ENCODE results near the gene CBX5. TPM values are rescaled to one million over a fixed set of nuclear protein-coding genes. Genes with fewer than 3 reads are reported as not detected.

CBX5 gene
- total and polyA plus RNA-seq, 9 of the 15 experiments (the other 6 are each of a cell fraction or from before 2014, with no cell fraction given), result 32.6 to 102 (median 59.2) TPM

DNA sequence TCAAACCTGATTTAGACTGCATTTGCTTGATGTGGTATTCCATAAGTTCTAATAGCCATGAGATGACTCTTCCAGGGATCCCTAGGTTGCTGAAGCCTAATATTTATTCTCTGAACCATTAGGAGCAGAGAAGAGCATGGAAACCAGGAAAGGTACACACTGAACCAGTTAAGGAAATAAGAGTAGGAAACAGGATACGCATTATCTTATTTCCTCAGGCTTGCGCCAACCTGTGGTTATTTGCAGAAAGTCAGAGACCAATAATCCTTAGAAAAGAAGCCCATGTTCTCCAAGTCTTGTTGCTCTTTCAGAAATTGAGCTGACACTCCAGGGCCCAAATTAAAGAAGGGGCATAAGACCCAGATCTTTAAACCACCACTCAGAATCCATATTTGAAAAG, 49.4 kb downstream of the CBX5 start:
- POLR2A ChIA-PET, result interaction anchor here (0.7 to 1.3 kb wide), 2 partner anchors 11 to 51 kb away, joined by 3 to 4 read pairs; no protein-coding TSS in a partner anchor
- no peak for DNase-seq (ENCODE audit: extremely low read depth in 1 of 4, low spot score in 3 of 4)
- no peak overlapping the region for H2AFZ ChIP-seq (ENCODE audit: low read depth, low read length)
- H3K9me1 ChIP-seq (ENCODE audit: control insufficient read depth, insufficient read depth, low read length), result no peaks in the 10 kb centered on the region
- intact Hi-C loops (cut with micrococcal nuclease), result no loop called here
- no peak for TF ChIP-seq LCOR (CRISPR knock-in tag; IDR thresholded peaks at IDR 0.05)
- no peak for TF ChIP-seq ZNF143 (CRISPR knock-in tag; IDR thresholded peaks at IDR 0.05)
- no peak for TF ChIP-seq ZSCAN29 (IDR thresholded peaks at IDR 0.05)
- TF ChIP-seq ETV6 (IDR thresholded peaks at IDR 0.05; ENCODE audit: borderline replicate concordance in 1 of 2, low read depth in 2 of 2, low read length in 1 of 2), result peak in 1 of 2 experiments; percentile 63; a peak in 1 of 4 replicates
- TF ChIP-seq ETV6 (CRISPR knock-in tag; IDR thresholded peaks at IDR 0.05; ENCODE audit: borderline replicate concordance), result no peak
- TF ChIP-seq, protein P1, sequence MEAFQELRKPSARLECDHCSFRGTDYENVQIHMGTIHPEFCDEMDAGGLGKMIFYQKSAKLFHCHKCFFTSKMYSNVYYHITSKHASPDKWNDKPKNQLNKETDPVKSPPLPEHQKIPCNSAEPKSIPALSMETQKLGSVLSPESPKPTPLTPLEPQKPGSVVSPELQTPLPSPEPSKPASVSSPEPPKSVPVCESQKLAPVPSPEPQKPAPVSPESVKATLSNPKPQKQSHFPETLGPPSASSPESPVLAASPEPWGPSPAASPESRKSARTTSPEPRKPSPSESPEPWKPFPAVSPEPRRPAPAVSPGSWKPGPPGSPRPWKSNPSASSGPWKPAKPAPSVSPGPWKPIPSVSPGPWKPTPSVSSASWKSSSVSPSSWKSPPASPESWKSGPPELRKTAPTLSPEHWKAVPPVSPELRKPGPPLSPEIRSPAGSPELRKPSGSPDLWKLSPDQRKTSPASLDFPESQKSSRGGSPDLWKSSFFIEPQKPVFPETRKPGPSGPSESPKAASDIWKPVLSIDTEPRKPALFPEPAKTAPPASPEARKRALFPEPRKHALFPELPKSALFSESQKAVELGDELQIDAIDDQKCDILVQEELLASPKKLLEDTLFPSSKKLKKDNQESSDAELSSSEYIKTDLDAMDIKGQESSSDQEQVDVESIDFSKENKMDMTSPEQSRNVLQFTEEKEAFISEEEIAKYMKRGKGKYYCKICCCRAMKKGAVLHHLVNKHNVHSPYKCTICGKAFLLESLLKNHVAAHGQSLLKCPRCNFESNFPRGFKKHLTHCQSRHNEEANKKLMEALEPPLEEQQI (IDR thresholded peaks at IDR 0.05), result no peak
- TF ChIP-seq, protein P2, sequence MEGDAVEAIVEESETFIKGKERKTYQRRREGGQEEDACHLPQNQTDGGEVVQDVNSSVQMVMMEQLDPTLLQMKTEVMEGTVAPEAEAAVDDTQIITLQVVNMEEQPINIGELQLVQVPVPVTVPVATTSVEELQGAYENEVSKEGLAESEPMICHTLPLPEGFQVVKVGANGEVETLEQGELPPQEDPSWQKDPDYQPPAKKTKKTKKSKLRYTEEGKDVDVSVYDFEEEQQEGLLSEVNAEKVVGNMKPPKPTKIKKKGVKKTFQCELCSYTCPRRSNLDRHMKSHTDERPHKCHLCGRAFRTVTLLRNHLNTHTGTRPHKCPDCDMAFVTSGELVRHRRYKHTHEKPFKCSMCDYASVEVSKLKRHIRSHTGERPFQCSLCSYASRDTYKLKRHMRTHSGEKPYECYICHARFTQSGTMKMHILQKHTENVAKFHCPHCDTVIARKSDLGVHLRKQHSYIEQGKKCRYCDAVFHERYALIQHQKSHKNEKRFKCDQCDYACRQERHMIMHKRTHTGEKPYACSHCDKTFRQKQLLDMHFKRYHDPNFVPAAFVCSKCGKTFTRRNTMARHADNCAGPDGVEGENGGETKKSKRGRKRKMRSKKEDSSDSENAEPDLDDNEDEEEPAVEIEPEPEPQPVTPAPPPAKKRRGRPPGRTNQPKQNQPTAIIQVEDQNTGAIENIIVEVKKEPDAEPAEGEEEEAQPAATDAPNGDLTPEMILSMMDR (IDR thresholded peaks at IDR 0.05 in 2 of 3, conservative IDR thresholded peaks at IDR 0.05 in 1 of 3; ENCODE audit: insufficient read depth in 2 of 3, low read depth in 1 of 3, low read length in 3 of 3), result peak in 1 of 3 experiments; percentile 38; a peak in 2 of 6 replicates
- peak; percentile 28; the same call in 1 of the 3 replicates for ATAC-seq
- WGBS (ENCODE audit: insufficient coverage, low coverage, missing lambda C conversion rate), result 49% methylated on average over 2 of the region's 2 CpGs
- H3K27ac ChIP-seq (ENCODE audit: extremely low read depth, low read depth, low read length), result no peak overlapping the region
- H3K79me2 ChIP-seq (ENCODE audit: control insufficient read depth, insufficient read depth, low read length), result no peaks in the 10 kb centered on the region
- H3K9ac ChIP-seq (ENCODE audit: insufficient read depth in 1 of 2, low read depth in 2 of 2, low read length in 2 of 2), result no peak overlapping the region
- no peaks in the 10 kb centered on the region for H4K20me1 ChIP-seq (replicated peaks; ENCODE audit: control insufficient read depth, insufficient read depth, low read length)
- H3K4me1 ChIP-seq (replicated peaks in 1 of 2; ENCODE audit: control insufficient read depth in 2 of 2, insufficient read depth in 2 of 2, low read length in 2 of 2), result peaks cover 9 to 19% of the 10 kb centered on the region in 2 experiments; a peak in 4 of 5 replicates
- CTCF ChIA-PET (ENCODE audit: low intra/inter-chr PET ratio), result no interaction called here
- no TSS peak for BruUV-seq (replicated peaks)
- H3K36me3 ChIP-seq (ENCODE audit: control insufficient read depth, insufficient read depth, low read length), result no peaks in the 10 kb centered on the region; the same call in 2 of the 3 replicates
- H3K4me2 ChIP-seq (ENCODE audit: insufficient read depth, low read length), result no peak overlapping the region
- H3K27me3 ChIP-seq (ENCODE audit: control insufficient read depth in 2 of 2, insufficient read depth in 2 of 2, low read length in 2 of 2), result no peaks in the 10 kb centered on the region
- H3K4me3 ChIP-seq, result no peak overlapping the region
- H3K9me3 ChIP-seq (replicated peaks; ENCODE audit: control insufficient read depth, insufficient read depth, low read depth, low read length), result no peaks in the 10 kb centered on the region
- peak; percentile 15 for FAIRE-seq
- in situ Hi-C loops (cut with MboI), result no loop called here
